Uterus (tissue), 4 donors: ENCODE results near the gene PDGFC. TPM values are rescaled to one million over a fixed set of nuclear protein-coding genes. Genes with fewer than 3 reads are reported as not detected.

Experiments
- DNase-seq, 2 donors: peaks; one replicate each; pipeline ENCODE4 v3.0.0-alpha.2; 2019 to 2020
- H3K27ac ChIP-seq, 2 donors: fragments of 200-600 bp; sonication (generic); 1 replicate in 1 of 2; 2 replicates in 1 of 2; pipeline ENCODE4 v1.5.1; 2016 to 2018
- H3K27me3 ChIP-seq, 2 donors: fragments of 200-600 bp; sonication (generic); one replicate each; pipeline ENCODE4 v1.5.1; 2018 to 2019; ENCODE audit warnings: control low read depth in 1 of 2
- H3K36me3 ChIP-seq, 2 donors: fragments of 200-600 bp; sonication (generic); one replicate each; pipeline ENCODE4 v1.5.1; 2019; ENCODE audit warnings: control low read depth in 1 of 2
- H3K4me1 ChIP-seq, 2 donors: fragments of 200-600 bp; sonication (generic); one replicate each; pipeline ENCODE4 v1.5.1; 2018 to 2019; ENCODE audit warnings: control low read depth in 1 of 2
- H3K4me3 ChIP-seq, 2 donors: fragments of 200-600 bp; sonication (generic); 1 replicate in 1 of 2; 2 replicates in 1 of 2; pipeline ENCODE4 v1.5.1; 2018 to 2019; ENCODE audit warnings: mild to moderate bottlenecking in 1 of 2
- H3K9me3 ChIP-seq, 2 donors: fragments of 200-600 bp; sonication (generic); one replicate each; pipeline ENCODE4 v1.5.1; 2019; ENCODE audit warnings: control low read depth in 1 of 2
- POLR2A ChIP-seq, 2 donors: fragments of 450-650 bp; IDR thresholded peaks; one replicate each; pipeline ENCODE4 v1.6.1; 2016; ENCODE audit warnings: antibody characterized with exemption in 2 of 2, mild to moderate bottlenecking in 1 of 2, moderate library complexity in 1 of 2
- intact Hi-C: fragments of 100-400 bp; cut with DNase I; formaldehyde crosslinking; loops from one replicate; pipeline ENCODE4 v1.15.1; 2023; ENCODE audit warnings: low total_unique reads
- total RNA-seq, 4 donors: library from RNA; depleted of rRNA in 3 of 4; stranded (reverse); fragments of >200 nt in 3 of 4; gene quantifications; one replicate each; pipeline versions ENCODE4 v1.1.0 to v1.2.4, GENCODE V29; 2014 to 2023
- TF ChIP-seq, protein P1 (sequence below), 4 experiments: fragments of 200-600 bp in 2 of 4; fragments of 450-650 bp in 2 of 4; sonication (generic) in 2 of 4; IDR thresholded peaks; one replicate each; pipeline ENCODE4 v1.5.1; 2016 to 2019; ENCODE audit warnings: antibody characterized with exemption in 4 of 4, mild to moderate bottlenecking in 2 of 4, moderate library complexity in 1 of 4
- donor health status: DM: yes; HTN: yes; CAD: no.

The PDGFC gene
- total RNA-seq, 4 donors from 2014 or later = 22.5 to 103 (median 70.2) TPM

GRCh38 chr4:156734965-156735895, 236.4 kb downstream of the PDGFC start:
- intact Hi-C loops = no loop called here
- Histone ChIP-seq H3K4me1 (no peaks in the 10 kb centered on the region), H3K27ac (no peak overlapping the region), H3K27me3 (no peaks in the 10 kb centered on the region), H3K9me3 (peaks cover 0 to 13% of the 10 kb centered on the region in 2 donors), H3K4me3 (no peak overlapping the region), H3K36me3 (no peaks in the 10 kb centered on the region)
- no peak for DNase-seq
- TF ChIP-seq, protein P1, sequence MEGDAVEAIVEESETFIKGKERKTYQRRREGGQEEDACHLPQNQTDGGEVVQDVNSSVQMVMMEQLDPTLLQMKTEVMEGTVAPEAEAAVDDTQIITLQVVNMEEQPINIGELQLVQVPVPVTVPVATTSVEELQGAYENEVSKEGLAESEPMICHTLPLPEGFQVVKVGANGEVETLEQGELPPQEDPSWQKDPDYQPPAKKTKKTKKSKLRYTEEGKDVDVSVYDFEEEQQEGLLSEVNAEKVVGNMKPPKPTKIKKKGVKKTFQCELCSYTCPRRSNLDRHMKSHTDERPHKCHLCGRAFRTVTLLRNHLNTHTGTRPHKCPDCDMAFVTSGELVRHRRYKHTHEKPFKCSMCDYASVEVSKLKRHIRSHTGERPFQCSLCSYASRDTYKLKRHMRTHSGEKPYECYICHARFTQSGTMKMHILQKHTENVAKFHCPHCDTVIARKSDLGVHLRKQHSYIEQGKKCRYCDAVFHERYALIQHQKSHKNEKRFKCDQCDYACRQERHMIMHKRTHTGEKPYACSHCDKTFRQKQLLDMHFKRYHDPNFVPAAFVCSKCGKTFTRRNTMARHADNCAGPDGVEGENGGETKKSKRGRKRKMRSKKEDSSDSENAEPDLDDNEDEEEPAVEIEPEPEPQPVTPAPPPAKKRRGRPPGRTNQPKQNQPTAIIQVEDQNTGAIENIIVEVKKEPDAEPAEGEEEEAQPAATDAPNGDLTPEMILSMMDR (IDR thresholded peaks at IDR 0.05) = no peak
- TF ChIP-seq POLR2A (IDR thresholded peaks at IDR 0.05) = no peak

- peaks cover 0 to 13% of the 10 kb centered on the region in 2 donors for H3K9me3 ChIP-seq
- no peak for TF ChIP-seq POLR2A (IDR thresholded peaks at IDR 0.05)
- TF ChIP-seq, protein P1 (IDR thresholded peaks at IDR 0.05) = no peak
- DNase-seq = no peak
- intact Hi-C loops = no loop called here
- no peak overlapping the region for H3K27ac ChIP-seq
- no peaks in the 10 kb centered on the region for H3K27me3 ChIP-seq
- no peaks in the 10 kb centered on the region for H3K4me1 ChIP-seq
- no peaks in the 10 kb centered on the region for H3K36me3 ChIP-seq
- H3K4me3 ChIP-seq = no peak overlapping the region
Observed at GRCh38 chr4:156733582-156733981, 238.0 kb downstream of the PDGFC start.

- no peak for DNase-seq
- TF ChIP-seq, protein P1 (IDR thresholded peaks at IDR 0.05) = no peak
- TF ChIP-seq POLR2A (IDR thresholded peaks at IDR 0.05) = no peak
- no peak overlapping the region for H3K27ac ChIP-seq
- H3K9me3 ChIP-seq = peaks cover 0 to 13% of the 10 kb centered on the region in 2 donors
- H3K36me3 ChIP-seq = no peaks in the 10 kb centered on the region
- H3K4me3 ChIP-seq = no peak overlapping the region
- no peaks in the 10 kb centered on the region for H3K27me3 ChIP-seq
- intact Hi-C loops = no loop called here
- H3K4me1 ChIP-seq = no peaks in the 10 kb centered on the region
Observed at GRCh38 chr4:156732634-156733033, 239.0 kb downstream of the PDGFC start.

DNA sequence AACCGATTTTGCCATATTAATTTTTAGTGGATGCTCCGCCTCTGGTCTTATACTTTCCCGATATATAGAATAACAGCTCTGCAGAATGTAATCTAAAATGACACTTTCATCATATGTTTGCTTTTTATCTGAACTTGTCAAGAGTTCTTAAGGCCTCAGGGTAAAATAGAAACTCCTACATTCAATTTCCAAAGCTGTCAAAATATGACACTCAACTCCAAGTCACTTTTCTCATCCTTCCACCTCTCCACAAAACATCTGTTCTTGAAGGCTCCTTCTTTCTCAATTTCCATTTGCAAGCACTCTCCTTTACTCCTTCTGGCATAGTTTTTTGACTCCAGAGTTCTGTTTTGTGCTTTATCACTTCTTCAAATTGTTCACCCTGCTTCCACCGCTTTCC, 242.2 kb downstream of the PDGFC start:
- Histone ChIP-seq H3K27me3 (no peaks in the 10 kb centered on the region), H3K27ac (no peak overlapping the region), H3K4me1 (no peaks in the 10 kb centered on the region), H3K36me3 (no peaks in the 10 kb centered on the region), H3K4me3 (no peak overlapping the region), H3K9me3 (peaks cover 0 to 13% of the 10 kb centered on the region in 2 donors)
- no peak for TF ChIP-seq POLR2A (IDR thresholded peaks at IDR 0.05)
- TF ChIP-seq, protein P1 (IDR thresholded peaks at IDR 0.05) = no peak
- intact Hi-C loops = no loop called here
- DNase-seq = no peak

DNA sequence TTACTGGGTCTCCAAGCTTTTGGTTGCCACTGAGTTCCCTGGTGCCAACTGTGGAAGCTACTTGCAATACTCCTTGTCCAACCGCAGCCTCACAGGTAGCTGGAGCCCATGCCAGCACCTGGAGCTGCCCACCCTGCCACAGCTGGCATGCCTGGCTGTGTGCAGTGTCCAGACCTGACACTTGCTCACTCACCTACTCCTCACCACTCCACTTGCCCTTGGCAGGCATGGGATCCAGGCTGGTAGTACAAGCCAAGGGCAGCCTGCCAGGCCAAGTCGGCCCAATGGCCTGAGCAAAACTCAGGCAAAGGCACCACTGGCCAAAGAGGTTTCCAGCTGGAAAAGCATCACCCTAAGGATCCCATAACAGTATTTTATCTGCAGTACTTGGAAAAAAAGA, 246.3 kb downstream of the PDGFC start:
- no peak overlapping the region for H3K4me3 ChIP-seq
- H3K9me3 ChIP-seq = no peaks in the 10 kb centered on the region
- TF ChIP-seq, protein P1 (IDR thresholded peaks at IDR 0.05) = no peak
- TF ChIP-seq POLR2A (IDR thresholded peaks at IDR 0.05) = no peak
- no peaks in the 10 kb centered on the region for H3K4me1 ChIP-seq
- no peak for DNase-seq
- no peaks in the 10 kb centered on the region for H3K36me3 ChIP-seq
- no peak overlapping the region for H3K27ac ChIP-seq
- intact Hi-C loops = no loop called here
- H3K27me3 ChIP-seq = no peaks in the 10 kb centered on the region
